Neural cell (in vitro differentiated cells): ENCODE results near the gene ZMYM1. TPM values are rescaled to one million over a fixed set of nuclear protein-coding genes. Genes with fewer than 3 reads are reported as not detected.
A peak's percentile ranks its signal among the peaks of the same experiment; 100 is the strongest.
"Not testable (repeated sequence)": the region's sequence is repeated elsewhere in the genome, so short reads cannot be mapped to it uniquely, and the experiment has no call there.

ENCODE experiments used
- H2AFZ ChIP-seq: fragments of 200-600, 300-800 bp; sonication (generic), shearing (Covaris generic); 2 replicates; pipeline ENCODE4 v1.6.0; 2014; ENCODE audit warnings: low read depth, mild to moderate bottlenecking, antibody characterized with exemption, low read length, moderate library complexity
- H3F3A ChIP-seq: fragments of 200-600 bp; shearing (Covaris generic); 2 replicates; pipeline ENCODE4 v1.6.1; 2016; ENCODE audit warnings: mild to moderate bottlenecking, moderate library complexity, mixed read lengths, antibody characterized with exemption, low read length; ENCODE audit not compliant: insufficient read depth, poor library complexity, severe bottlenecking
- H3K27ac ChIP-seq: fragments of 200-600, 300-800 bp; sonication (generic), shearing (Covaris generic); 2 replicates; pipeline ENCODE4 v1.5.1; 2014; ENCODE audit warnings: mild to moderate bottlenecking, low read length, moderate library complexity
- H3K27me3 ChIP-seq: fragments of 300-800, 200-600 bp; sonication (generic), shearing (Covaris generic); 2 replicates; pipeline ENCODE4 v1.6.0; 2014; ENCODE audit warnings: mild to moderate bottlenecking, low read depth, low read length, moderate library complexity; ENCODE audit not compliant: insufficient read depth
- H3K36me3 ChIP-seq: fragments of 300-800, 200-600 bp; sonication (generic), shearing (Covaris generic); 2 replicates; pipeline ENCODE4 v1.5.1; 2014; ENCODE audit warnings: mild to moderate bottlenecking, antibody characterized with exemption, low read length, moderate library complexity; ENCODE audit not compliant: insufficient read depth
- H3K4me2 ChIP-seq: fragments of 300-800, 200-600 bp; sonication (generic), shearing (Covaris generic); 2 replicates; pipeline ENCODE4 v1.6.0; 2014; ENCODE audit warnings: mild to moderate bottlenecking, low read length
- H3K4me3 ChIP-seq: fragments of 300-800, 200-600 bp; sonication (generic), shearing (Covaris generic); 2 replicates; pipeline ENCODE4 v1.5.1; 2014; ENCODE audit warnings: mild to moderate bottlenecking, low read length, moderate library complexity
- H3K79me2 ChIP-seq: fragments of 200-600 bp; shearing (Covaris generic); replicated peaks from 2 replicates; pipeline ENCODE4 v1.6.0; 2014; ENCODE audit warnings: mild to moderate bottlenecking, low read length, moderate library complexity; ENCODE audit not compliant: insufficient read depth
- H3K9ac ChIP-seq: fragments of 300-800, 200-600 bp; sonication (generic), shearing (Covaris generic); 2 replicates; pipeline ENCODE4 v1.6.1; 2016; ENCODE audit warnings: mild to moderate bottlenecking, low read length, mixed read lengths
- H3K9me2 ChIP-seq: fragments of 200-600 bp; shearing (Covaris generic); 2 replicates; pipeline ENCODE4 v1.6.1; 2016; ENCODE audit warnings: mild to moderate bottlenecking, low read length, mixed read lengths; ENCODE audit not compliant: insufficient read depth
- H3K9me3 ChIP-seq: fragments of 200-600, 300-800 bp; sonication (generic), shearing (Covaris generic); 2 replicates; pipeline ENCODE4 v1.6.1; 2016; ENCODE audit warnings: mild to moderate bottlenecking, mixed run types, low read length, moderate library complexity, mixed read lengths
- H4K20me1 ChIP-seq: fragments of 200-600 bp; shearing (Covaris generic); 2 replicates; pipeline ENCODE4 v1.6.1; 2016; ENCODE audit warnings: mild to moderate bottlenecking, mixed run types; ENCODE audit not compliant: insufficient read depth
- EP300 ChIP-seq: fragments of 450-650 bp; conservative IDR thresholded peaks from 2 replicates; pipeline ENCODE4 v1.6.1; 2014; ENCODE audit warnings: antibody characterized with exemption, mild to moderate bottlenecking, moderate library complexity; ENCODE audit not compliant: poor library complexity, severe bottlenecking
- EZH2 ChIP-seq: fragments of 200-600, 300-800 bp; shearing (Covaris generic), sonication (generic); IDR thresholded peaks from 2 replicates; pipeline ENCODE4 v1.6.1; 2014; ENCODE audit warnings: antibody characterized with exemption, low read length, borderline replicate concordance, mild to moderate bottlenecking; ENCODE audit not compliant: insufficient read depth, poor library complexity, severe bottlenecking
- MXI1 ChIP-seq: fragments of 450-650 bp; conservative IDR thresholded peaks from 2 replicates; pipeline ENCODE4 v1.6.1; 2014; ENCODE audit warnings: antibody characterized with exemption, mild to moderate bottlenecking; ENCODE audit not compliant: poor library complexity, severe bottlenecking
- POLR2AphosphoS5 ChIP-seq: IDR thresholded peaks from 2 replicates; pipeline ENCODE4 v1.6.1; 2012
- RAD21 ChIP-seq: fragments of 450-650 bp; conservative IDR thresholded peaks from 2 replicates; pipeline ENCODE4 v1.6.1; 2014; ENCODE audit warnings: antibody characterized with exemption, mild to moderate bottlenecking, moderate library complexity
- REST ChIP-seq: IDR thresholded peaks from 2 replicates; pipeline ENCODE4 v1.6.1; 2012; ENCODE audit warnings: borderline replicate concordance
- SMC3 ChIP-seq: fragments of 450-650 bp; conservative IDR thresholded peaks from 2 replicates; pipeline ENCODE4 v1.6.1; 2014; ENCODE audit warnings: antibody characterized with exemption, mild to moderate bottlenecking, moderate library complexity; ENCODE audit not compliant: poor library complexity
- TAF1 ChIP-seq: IDR thresholded peaks from 2 replicates; pipeline ENCODE4 v1.6.1; 2012; ENCODE audit warnings: low read depth
- polyA plus RNA-seq: library from polyadenylated mRNA; depleted of rRNA; stranded (reverse); fragments of >200 nt; gene quantifications from 2 replicates; pipeline ENCODE4 v1.2.3, GENCODE V29; 2014
- TF ChIP-seq, protein P1 (sequence below): fragments of 450-650 bp; IDR thresholded peaks from 2 replicates; pipeline ENCODE4 v1.5.1; 2014; ENCODE audit warnings: antibody characterized with exemption, mild to moderate bottlenecking, moderate library complexity; ENCODE audit not compliant: poor library complexity, severe bottlenecking

Gene ZMYM1
- polyA plus RNA-seq, 1 donor from 2014 or later, result 14.1 TPM

- no peak for TF ChIP-seq EP300
- TF ChIP-seq EZH2, result no peak
- TF ChIP-seq, protein P1, sequence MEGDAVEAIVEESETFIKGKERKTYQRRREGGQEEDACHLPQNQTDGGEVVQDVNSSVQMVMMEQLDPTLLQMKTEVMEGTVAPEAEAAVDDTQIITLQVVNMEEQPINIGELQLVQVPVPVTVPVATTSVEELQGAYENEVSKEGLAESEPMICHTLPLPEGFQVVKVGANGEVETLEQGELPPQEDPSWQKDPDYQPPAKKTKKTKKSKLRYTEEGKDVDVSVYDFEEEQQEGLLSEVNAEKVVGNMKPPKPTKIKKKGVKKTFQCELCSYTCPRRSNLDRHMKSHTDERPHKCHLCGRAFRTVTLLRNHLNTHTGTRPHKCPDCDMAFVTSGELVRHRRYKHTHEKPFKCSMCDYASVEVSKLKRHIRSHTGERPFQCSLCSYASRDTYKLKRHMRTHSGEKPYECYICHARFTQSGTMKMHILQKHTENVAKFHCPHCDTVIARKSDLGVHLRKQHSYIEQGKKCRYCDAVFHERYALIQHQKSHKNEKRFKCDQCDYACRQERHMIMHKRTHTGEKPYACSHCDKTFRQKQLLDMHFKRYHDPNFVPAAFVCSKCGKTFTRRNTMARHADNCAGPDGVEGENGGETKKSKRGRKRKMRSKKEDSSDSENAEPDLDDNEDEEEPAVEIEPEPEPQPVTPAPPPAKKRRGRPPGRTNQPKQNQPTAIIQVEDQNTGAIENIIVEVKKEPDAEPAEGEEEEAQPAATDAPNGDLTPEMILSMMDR, result no peak
- no peak for TF ChIP-seq SMC3
- TF ChIP-seq POLR2AphosphoS5, result no peak
- no peak overlapping the region for H2AFZ ChIP-seq
Observed at GRCh38 chr1:35073265-35073811, 5.8 kb upstream of the ZMYM1 start.

GRCh38 chr1:35076426-35076825, 2.8 kb upstream of the ZMYM1 start:
- not testable (repeated sequence) for H4K20me1 ChIP-seq, H3K9me2 ChIP-seq, H3K4me2 ChIP-seq, H2AFZ ChIP-seq, H3F3A ChIP-seq, H3K36me3 ChIP-seq, H3K27me3 ChIP-seq, H3K9ac ChIP-seq, H3K9me3 ChIP-seq, H3K4me3 ChIP-seq, H3K27ac ChIP-seq
- H3K79me2 ChIP-seq, result peaks cover 13% of the 10 kb centered on the region

More at GRCh38 chr1:35073265-35073811, 5.8 kb upstream of the ZMYM1 start:
- Histone ChIP-seq H3K4me2 (no peak overlapping the region), H3K27ac (no peak overlapping the region), H3K9me2 (no peaks in the 10 kb centered on the region), H3K4me3 (no peak overlapping the region), H3K27me3 (no peaks in the 10 kb centered on the region), H3K36me3 (no peaks in the 10 kb centered on the region), H3K9me3 (peaks cover 5% of the 10 kb centered on the region), H3K79me2 (no peaks in the 10 kb centered on the region), H4K20me1 (no peaks in the 10 kb centered on the region), H3F3A (no peaks in the 10 kb centered on the region), H3K9ac (no peak overlapping the region)

DNA sequence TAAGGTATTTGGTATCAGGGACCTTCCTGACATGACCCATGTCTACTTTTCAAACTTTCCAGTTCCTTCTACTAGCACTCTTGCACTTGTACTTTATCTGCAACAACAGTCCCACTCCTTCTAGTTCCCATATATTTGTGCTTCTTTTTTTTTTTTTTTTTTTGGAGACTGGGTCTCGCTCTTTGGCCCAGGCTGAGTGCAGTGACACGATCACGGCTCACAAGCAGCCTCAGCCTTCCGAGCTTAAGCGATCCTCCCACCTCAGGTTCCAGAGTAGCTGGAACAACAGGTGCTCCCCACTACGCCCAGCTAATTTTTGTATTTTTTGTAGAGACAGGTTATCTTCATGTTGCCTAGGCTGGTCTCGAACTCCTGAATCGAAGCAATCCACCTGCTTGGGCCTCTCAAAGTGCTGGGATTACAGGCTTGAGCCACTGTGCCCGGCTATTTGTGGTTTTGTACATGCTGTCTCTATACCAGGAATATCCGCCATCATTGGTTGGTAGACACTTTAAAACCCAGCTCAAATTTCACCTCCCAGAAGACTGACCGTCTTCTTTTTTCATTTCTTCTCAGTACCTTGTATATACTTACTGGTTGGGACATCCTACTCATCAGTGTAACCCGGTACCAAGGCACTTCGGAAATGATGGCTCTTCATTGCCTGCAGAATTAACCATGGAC, 1.1 kb downstream of the ZMYM1 start:
- H3K27ac ChIP-seq, result no peak overlapping the region
- H3K36me3 ChIP-seq, result no peaks in the 10 kb centered on the region
- no peaks in the 10 kb centered on the region for H4K20me1 ChIP-seq
- H3K79me2 ChIP-seq, result peaks cover 29% of the 10 kb centered on the region
- peak overlapping the region; percentile 67 for H3K9ac ChIP-seq
- no peak overlapping the region for H2AFZ ChIP-seq
- H3K9me3 ChIP-seq, result no peaks in the 10 kb centered on the region
- H3K9me2 ChIP-seq, result no peaks in the 10 kb centered on the region
- no peaks in the 10 kb centered on the region for H3F3A ChIP-seq
- peak overlapping the region; percentile 41 for H3K4me2 ChIP-seq
- no peaks in the 10 kb centered on the region for H3K27me3 ChIP-seq
- H3K4me3 ChIP-seq, result peak overlapping the region; percentile 75
- TF ChIP-seq, protein P1, result no peak
- TF ChIP-seq EZH2, result no peak
- no peak for TF ChIP-seq MXI1
- no peak for TF ChIP-seq TAF1
- no peak for TF ChIP-seq RAD21
- TF ChIP-seq POLR2AphosphoS5, result no peak
- no peak for TF ChIP-seq SMC3
- no peak for TF ChIP-seq EP300
- no peak for TF ChIP-seq REST
